ENCODE results near the gene ZNF385C. TPM values are rescaled to one million over a fixed set of nuclear protein-coding genes. Genes with fewer than 3 reads are reported as not detected.

ZNF385C gene
- total RNA-seq, 4 donors from 2014 or later: 0.47 to 1.9 (median 0.68) TPM

GRCh38 chr17:42129109-42129837 is 31.0 kb upstream of the ZNF385C start:
- WGBS: 83% methylated on average over 6 of the region's 8 CpGs
- DNase-seq (ENCODE audit: low spot score in 2 of 2): no peak
- Histone ChIP-seq H3K4me3 (no peak overlapping the region), H3K27ac (peak overlapping the region; percentile 46), H3K36me3 (peaks cover 60% of the 10 kb centered on the region), H3K4me1 (peaks cover 48% of the 10 kb centered on the region), H3K9me3 (no peaks in the 10 kb centered on the region), H3K27me3 (no peaks in the 10 kb centered on the region)
- TF ChIP-seq POLR2A (IDR thresholded peaks at IDR 0.05): no peak
- TF ChIP-seq CTCF (IDR thresholded peaks at IDR 0.05): no peak
- TF ChIP-seq POLR2AphosphoS5 (IDR thresholded peaks at IDR 0.05): no peak
- TF ChIP-seq EP300 (IDR thresholded peaks at IDR 0.05): no peak

- TF ChIP-seq POLR2AphosphoS5 (IDR thresholded peaks at IDR 0.05): no peak
- TF ChIP-seq POLR2A (IDR thresholded peaks at IDR 0.05): no peak
- TF ChIP-seq CTCF (IDR thresholded peaks at IDR 0.05): no peak
- no peak for TF ChIP-seq EP300 (IDR thresholded peaks at IDR 0.05)
- Histone ChIP-seq H3K36me3 (peaks cover 60% of the 10 kb centered on the region), H3K27ac (no peak overlapping the region), H3K4me1 (peaks cover 34% of the 10 kb centered on the region), H3K9me3 (no peaks in the 10 kb centered on the region), H3K27me3 (no peaks in the 10 kb centered on the region), H3K4me3 (no peak overlapping the region)
- 91% methylated on average over 6 of the region's 6 CpGs for WGBS
- DNase-seq (ENCODE audit: low spot score in 2 of 2): no peak
These were observed 29.1 kb upstream of the ZNF385C start for GRCh38 chr17:42127414-42127813.

- DNase-seq (ENCODE audit: low spot score in 2 of 2): no peak
- WGBS: 63% methylated on average over 3 of the region's 3 CpGs
These were observed 28.6 kb upstream of the ZNF385C start for GRCh38 chr17:42126836-42127235.

GRCh38 chr17:42125565-42125964 is 27.3 kb upstream of the ZNF385C start:
- Histone ChIP-seq H3K27me3 (no peaks in the 10 kb centered on the region), H3K27ac (no peak overlapping the region), H3K9me3 (no peaks in the 10 kb centered on the region), H3K4me3 (no peak overlapping the region), H3K4me1 (peaks cover 31% of the 10 kb centered on the region), H3K36me3 (peaks cover 60% of the 10 kb centered on the region)
- 71% methylated on average over 6 of the region's 12 CpGs for whole genome bisulfite sequencing
- TF ChIP-seq POLR2AphosphoS5 (IDR thresholded peaks at IDR 0.05) (no peak), CTCF (IDR thresholded peaks at IDR 0.05) (no peak), POLR2A (IDR thresholded peaks at IDR 0.05) (no peak), EP300 (IDR thresholded peaks at IDR 0.05) (no peak)
- no peak for DNase-seq (ENCODE audit: low spot score in 2 of 2)

More at GRCh38 chr17:42126836-42127235, 28.6 kb upstream of the ZNF385C start:
- peaks cover 34% of the 10 kb centered on the region for H3K4me1 ChIP-seq
- H3K9me3 ChIP-seq: no peaks in the 10 kb centered on the region
- no peaks in the 10 kb centered on the region for H3K27me3 ChIP-seq
- no peak for TF ChIP-seq POLR2AphosphoS5 (IDR thresholded peaks at IDR 0.05)
- no peak for TF ChIP-seq POLR2A (IDR thresholded peaks at IDR 0.05)
- TF ChIP-seq EP300 (IDR thresholded peaks at IDR 0.05): no peak
- TF ChIP-seq CTCF (IDR thresholded peaks at IDR 0.05): no peak
- no peak overlapping the region for H3K4me3 ChIP-seq
- no peak overlapping the region for H3K27ac ChIP-seq
- peaks cover 60% of the 10 kb centered on the region for H3K36me3 ChIP-seq

- Histone ChIP-seq H3K4me1 (peaks cover 35% of the 10 kb centered on the region), H3K9me3 (no peaks in the 10 kb centered on the region), H3K27me3 (no peaks in the 10 kb centered on the region), H3K4me3 (no peak overlapping the region), H3K36me3 (peaks cover 48% of the 10 kb centered on the region), H3K27ac (no peak overlapping the region)
- no peak for TF ChIP-seq CTCF (IDR thresholded peaks at IDR 0.05)
- TF ChIP-seq POLR2A (IDR thresholded peaks at IDR 0.05): no peak
- TF ChIP-seq EP300 (IDR thresholded peaks at IDR 0.05): no peak
- no peak for TF ChIP-seq POLR2AphosphoS5 (IDR thresholded peaks at IDR 0.05)
- no peak for DNase-seq (ENCODE audit: low spot score in 2 of 2)
- WGBS: 86% methylated on average over 3 of the region's 3 CpGs
These were observed 26.0 kb upstream of the ZNF385C start for GRCh38 chr17:42124256-42124655.
